ENCODE measurements around the gene CPOX.
A peak's percentile ranks its signal among the peaks of the same experiment; 100 is the strongest.

CPOX gene

GRCh38 chr3:98532709-98533571, 60.5 kb downstream of the CPOX start:
- Mint-ChIP-seq H3K4me3 (peak overlapping the region; percentile 14 to 41), H3K9me3 (no peaks in the 10 kb centered on the region), H3K4me1 (ENCODE audit: low read depth in 2 of 2) (peaks cover 2 to 7% of the 10 kb centered on the region in 2 donors), H3K36me3 (ENCODE audit: insufficient read depth) (no peaks in the 10 kb centered on the region), H3K27me3 (no peaks in the 10 kb centered on the region), H3K27ac (no peak overlapping the region)
- ATAC-seq (replicated peaks) (no peak), DNase-seq (no peak)

DNA sequence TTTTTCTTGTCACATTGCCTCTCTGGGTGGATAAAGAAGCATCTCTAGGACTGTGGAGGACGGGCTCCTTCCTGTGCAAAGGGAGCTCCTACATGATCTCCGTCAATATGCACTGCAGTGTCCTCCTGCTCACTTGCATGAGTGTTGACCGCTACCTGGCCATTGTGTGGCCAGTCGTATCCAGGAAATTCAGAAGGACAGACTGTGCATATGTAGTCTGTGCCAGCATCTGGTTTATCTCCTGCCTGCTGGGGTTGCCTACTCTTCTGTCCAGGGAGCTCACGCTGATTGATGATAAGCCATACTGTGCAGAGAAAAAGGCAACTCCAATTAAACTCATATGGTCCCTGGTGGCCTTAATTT, 61.2 kb downstream of the CPOX start:
- Mint-ChIP-seq H3K4me1 (ENCODE audit: low read depth in 2 of 2) (peaks cover 2 to 7% of the 10 kb centered on the region in 2 donors), H3K4me3 (peak overlapping the region in 1 of 2 donors; percentile 39), H3K27ac (no peak overlapping the region), H3K36me3 (ENCODE audit: insufficient read depth) (no peaks in the 10 kb centered on the region), H3K27me3 (no peaks in the 10 kb centered on the region), H3K9me3 (no peaks in the 10 kb centered on the region)
- no peak for ATAC-seq (replicated peaks)
- DNase-seq: no peak

DNA sequence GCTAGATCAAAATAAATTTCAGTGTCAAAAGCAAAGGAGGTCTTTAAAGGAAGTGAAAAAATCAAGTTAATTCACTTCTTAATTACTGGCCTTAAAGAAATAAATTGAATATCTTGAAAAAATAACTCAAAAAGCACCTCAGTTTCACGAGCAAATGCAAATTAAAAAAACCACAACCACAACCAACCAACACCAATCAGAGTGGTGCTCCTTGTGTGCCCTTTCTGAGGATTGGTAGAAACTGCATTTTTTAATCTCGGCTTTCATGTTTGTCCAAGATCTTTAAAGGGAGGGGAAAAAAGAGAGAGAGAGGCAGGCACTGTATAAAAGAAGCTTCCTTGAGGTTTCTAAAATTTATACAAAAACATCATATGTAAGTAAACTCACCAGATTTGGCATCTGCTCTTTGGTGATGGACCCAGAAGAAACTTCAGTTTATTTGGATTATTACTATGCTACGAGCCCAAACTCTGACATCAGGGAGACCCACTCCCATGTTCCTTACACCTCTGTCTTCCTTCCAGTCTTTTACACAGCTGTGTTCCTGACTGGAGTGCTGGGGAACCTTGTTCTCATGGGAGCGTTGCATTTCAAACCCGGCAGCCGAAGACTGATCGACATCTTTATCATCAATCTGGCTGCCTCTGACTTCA, 61.7 kb downstream of the CPOX start, which contains the start of gene GPR15:
GPR15 (plus strand) TSS at position 357 of the 653 bp plus-strand sequence; CDS start at position 413, 56 bp downstream.
- Mint-ChIP-seq H3K36me3 (ENCODE audit: insufficient read depth) (no peaks in the 10 kb centered on the region), H3K4me1 (ENCODE audit: low read depth in 2 of 2) (peaks cover 2 to 7% of the 10 kb centered on the region in 2 donors), H3K4me3 (peak within 1 kb of the TSS; percentile 14 to 39), H3K27ac (peak within 1 kb of the TSS in 1 of 2 donors; percentile 71), H3K27me3 (no peaks in the 10 kb centered on the region), H3K9me3 (no peaks in the 10 kb centered on the region)
- no peak for DNase-seq
- no peak for ATAC-seq (replicated peaks)

DNA sequence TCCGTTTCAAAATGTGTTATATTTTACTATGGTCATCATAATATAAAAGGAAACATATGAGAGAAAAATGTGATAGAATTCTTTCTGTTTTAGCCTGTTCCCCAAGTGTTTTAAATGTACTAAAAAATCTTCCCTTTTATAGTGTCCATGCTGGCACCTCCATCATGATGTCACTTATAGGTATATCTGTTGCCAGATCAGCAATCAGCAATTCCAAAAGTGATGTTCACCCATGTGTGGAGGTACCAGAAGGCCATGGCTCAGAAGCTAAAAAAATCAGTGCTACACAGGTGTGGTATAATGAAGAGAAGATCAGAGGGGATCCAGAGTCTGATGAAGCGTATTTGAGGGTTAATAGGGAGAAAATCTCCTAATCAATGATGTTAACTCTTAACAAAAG, 62.7 kb downstream of the CPOX start:
- Mint-ChIP-seq H3K4me1 (ENCODE audit: low read depth in 2 of 2) (peaks cover 2 to 6% of the 10 kb centered on the region in 2 donors), H3K27ac (peak overlapping the region in 1 of 2 donors; percentile 71), H3K36me3 (ENCODE audit: insufficient read depth) (no peaks in the 10 kb centered on the region)

DNA sequence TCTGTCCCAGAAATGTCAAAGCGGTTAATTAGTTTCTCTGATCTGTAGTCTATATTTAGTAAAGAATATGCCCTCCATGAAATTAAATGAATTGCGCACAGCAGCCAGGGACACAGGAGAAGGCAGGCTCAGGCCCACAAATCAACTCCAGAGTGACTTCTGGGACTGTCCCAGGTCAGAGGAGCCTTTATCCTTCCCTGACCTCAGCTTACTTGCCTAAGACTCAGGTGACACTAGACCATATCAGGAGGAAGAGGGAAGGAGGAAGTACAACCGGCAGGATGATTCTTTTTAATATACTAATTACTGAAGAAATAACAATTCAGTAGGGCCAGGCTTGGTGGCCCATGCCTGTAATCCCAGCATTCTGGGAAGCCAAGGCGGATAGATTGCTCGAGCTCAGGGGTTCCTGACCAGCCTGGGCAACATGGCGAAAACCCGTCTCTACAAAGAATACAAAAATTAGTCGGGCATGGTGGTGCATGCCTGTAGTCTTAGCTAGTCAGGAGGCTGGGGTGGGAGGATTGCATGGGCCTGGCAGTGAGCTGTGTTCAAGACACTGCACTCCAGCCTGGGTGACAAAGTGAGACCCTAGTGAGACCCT, 63.5 kb downstream of the CPOX start:
- no peaks in the 10 kb centered on the region for H3K27me3 Mint-ChIP-seq
- no peaks in the 10 kb centered on the region for H3K36me3 Mint-ChIP-seq (ENCODE audit: insufficient read depth)
- no peak for ATAC-seq (replicated peaks)
- peaks cover 5 to 10% of the 10 kb centered on the region in 2 donors for H3K4me1 Mint-ChIP-seq (ENCODE audit: low read depth in 2 of 2)
- H3K27ac Mint-ChIP-seq: no peak overlapping the region
- H3K4me3 Mint-ChIP-seq: no peak overlapping the region
- no peak for DNase-seq
- H3K9me3 Mint-ChIP-seq: no peaks in the 10 kb centered on the region

More for the DNA sequence above, 62.7 kb downstream of the CPOX start:
- no peaks in the 10 kb centered on the region for H3K9me3 Mint-ChIP-seq
- H3K4me3 Mint-ChIP-seq: no peak overlapping the region
- ATAC-seq (replicated peaks): no peak
- no peak for DNase-seq
- H3K27me3 Mint-ChIP-seq: no peaks in the 10 kb centered on the region
